Lung (tissue), 12 donors: ENCODE measurements around the gene ABHD16B. TPM values are rescaled to one million over a fixed set of nuclear protein-coding genes. Genes with fewer than 3 reads are reported as not detected.
"Not testable (repeated sequence)": the region's sequence is repeated elsewhere in the genome, so short reads cannot be mapped to it uniquely, and the experiment has no call there.

Experiments
- ATAC-seq: fragments of 200-7000 bp; cut with Tn5 transposase; one replicate; pipeline ENCODE4 v1.9.1; 2020; ENCODE audit warnings: moderate number of reproducible peaks; ENCODE audit not compliant: insufficient read depth, low FRiP score
- DNase-seq, 3 donors: peaks; one replicate each; pipeline ENCODE4 v3.0.0-alpha.2; 2013 to 2017
- H3K27ac ChIP-seq, 2 donors: one replicate each; pipeline ENCODE4 v1.5.1; 2013; ENCODE audit warnings: mild to moderate bottlenecking in 2 of 2, moderate library complexity in 2 of 2, control low read depth in 1 of 2, inconsistent platforms in 1 of 2, low read depth in 1 of 2, low read length in 1 of 2
- H3K27me3 ChIP-seq, 3 donors: one replicate each; pipeline ENCODE4 v1.5.1; 2013; ENCODE audit warnings: low read length in 2 of 3; ENCODE audit not compliant: control insufficient read depth in 3 of 3, insufficient read depth in 3 of 3
- H3K36me3 ChIP-seq, 4 donors: one replicate each; pipeline ENCODE4 v1.5.1; 2013; ENCODE audit warnings: low read length in 4 of 4, mild to moderate bottlenecking in 1 of 4, moderate library complexity in 1 of 4; ENCODE audit not compliant: control insufficient read depth in 4 of 4, insufficient read depth in 4 of 4
- H3K4me1 ChIP-seq, 5 donors: one replicate each; pipeline ENCODE4 v1.5.1; 2013; ENCODE audit warnings: low read length in 5 of 5, mild to moderate bottlenecking in 2 of 5, moderate library complexity in 1 of 5; ENCODE audit not compliant: control insufficient read depth in 5 of 5, insufficient read depth in 5 of 5
- H3K4me3 ChIP-seq: one replicate; pipeline ENCODE4 v1.5.1; 2013; ENCODE audit warnings: mild to moderate bottlenecking, control low read depth, moderate library complexity
- H3K9ac ChIP-seq, 2 donors: one replicate each; pipeline ENCODE4 v1.5.1; 2013; ENCODE audit warnings: low read length in 2 of 2, control low read depth in 1 of 2; ENCODE audit not compliant: insufficient read depth in 1 of 2
- H3K9me3 ChIP-seq, 4 donors: one replicate each; pipeline ENCODE4 v1.5.1; 2013; ENCODE audit warnings: low read length in 3 of 4, mild to moderate bottlenecking in 1 of 4, moderate library complexity in 1 of 4; ENCODE audit not compliant: control insufficient read depth in 4 of 4, insufficient read depth in 3 of 4
- CTCF ChIP-seq: IDR thresholded peaks from 2 replicates; pipeline ENCODE4 v1.5.1; 2012; ENCODE audit warnings: mild to moderate bottlenecking; ENCODE audit errors: control extremely low read depth, extremely low read depth
- WGBS, 2 donors: extraction: QIAGEN DNeasy Blood & Tissue Kit; methylation state at CpG; one replicate each; pipeline ENCODE4 v1.1.7; 2013; 5-methylcytosine and 5-hydroxymethylcytosine counted together
- polyA plus RNA-seq, 2 donors: library from polyadenylated mRNA; stranded (reverse); fragments of 200-250 nt; gene quantifications; one replicate each; pipeline ENCODE4 v1.2.1, GENCODE V29; 2013
- total RNA-seq, 2 donors: library from RNA; depleted of rRNA in 1 of 2; stranded (reverse); fragments of >200 nt in 1 of 2; gene quantifications; one replicate each; pipeline ENCODE4 v1.2.1, GENCODE V29; 2014 to 2021
- donor health status: control.
- donor health status: control.
- donor health status: Bipolar disorder and iron deficiency.
- donor health status: healthy.
- donor health status: DM: yes; HTN: yes; CAD: no.

ABHD16B gene
- total and polyA plus RNA-seq, 4 donors: 0.89 to 1.5 TPM; not detected in 2

DNA sequence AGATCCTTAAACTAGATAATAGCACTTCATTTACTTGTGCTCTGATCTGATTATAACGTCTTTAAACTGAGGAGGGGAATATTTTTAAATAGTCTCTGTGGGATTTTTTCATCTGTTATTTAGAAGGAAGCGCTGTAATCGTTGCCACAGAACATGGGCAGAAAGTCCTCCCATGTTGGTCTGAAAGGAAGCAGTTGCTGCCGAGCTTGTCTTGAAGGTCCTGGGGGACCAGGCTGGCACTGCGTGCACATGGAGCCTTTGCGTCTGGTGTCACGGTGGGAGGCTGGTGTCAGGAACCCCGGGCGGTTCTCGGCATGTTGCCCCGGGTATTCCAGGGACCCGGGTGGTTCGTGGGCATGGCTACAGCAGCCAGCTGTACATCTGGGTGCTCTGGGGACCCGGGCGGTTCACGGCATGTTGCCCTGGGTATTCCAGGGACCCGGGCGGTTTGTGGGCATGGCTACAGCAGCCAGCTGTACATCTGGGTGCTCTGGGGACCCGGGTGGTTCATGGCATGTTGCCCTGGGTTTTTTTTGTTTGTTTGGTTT lies 15.3 kb downstream of the ABHD16B start:
- H3K4me3 ChIP-seq: no peak overlapping the region
- H3K27ac ChIP-seq: no peak overlapping the region
- ATAC-seq: no peak
- no peaks in the 10 kb centered on the region for H3K27me3 ChIP-seq
- WGBS, 2 donors: 91 to 94% methylated on average over 19 of the region's 19 CpGs
- no peak for TF ChIP-seq CTCF
- no peak overlapping the region for H3K9ac ChIP-seq
- H3K36me3 ChIP-seq: peaks cover 23 to 51% (median 27%) of the 10 kb centered on the region in 4 donors
- no peak for DNase-seq
- H3K4me1 ChIP-seq: peaks cover 0 to 3% (median 0%) of the 10 kb centered on the region in 5 donors
- no peaks in the 10 kb centered on the region for H3K9me3 ChIP-seq

GRCh38 chr20:63877755-63878470 lies 16.6 kb downstream of the ABHD16B start:
- peaks cover 0 to 3% (median 0%) of the 10 kb centered on the region in 5 donors for H3K4me1 ChIP-seq
- TF ChIP-seq CTCF: no peak
- 76 to 90% methylated on average over 32 of the region's 32 CpGs for WGBS, 2 donors
- no peak overlapping the region for H3K27ac ChIP-seq
- no peak for DNase-seq
- H3K36me3 ChIP-seq: peaks cover 20 to 59% (median 29%) of the 10 kb centered on the region in 4 donors
- H3K4me3 ChIP-seq: no peak overlapping the region
- no peaks in the 10 kb centered on the region for H3K27me3 ChIP-seq
- no peaks in the 10 kb centered on the region for H3K9me3 ChIP-seq
- no peak overlapping the region for H3K9ac ChIP-seq
- no peak for ATAC-seq

DNA sequence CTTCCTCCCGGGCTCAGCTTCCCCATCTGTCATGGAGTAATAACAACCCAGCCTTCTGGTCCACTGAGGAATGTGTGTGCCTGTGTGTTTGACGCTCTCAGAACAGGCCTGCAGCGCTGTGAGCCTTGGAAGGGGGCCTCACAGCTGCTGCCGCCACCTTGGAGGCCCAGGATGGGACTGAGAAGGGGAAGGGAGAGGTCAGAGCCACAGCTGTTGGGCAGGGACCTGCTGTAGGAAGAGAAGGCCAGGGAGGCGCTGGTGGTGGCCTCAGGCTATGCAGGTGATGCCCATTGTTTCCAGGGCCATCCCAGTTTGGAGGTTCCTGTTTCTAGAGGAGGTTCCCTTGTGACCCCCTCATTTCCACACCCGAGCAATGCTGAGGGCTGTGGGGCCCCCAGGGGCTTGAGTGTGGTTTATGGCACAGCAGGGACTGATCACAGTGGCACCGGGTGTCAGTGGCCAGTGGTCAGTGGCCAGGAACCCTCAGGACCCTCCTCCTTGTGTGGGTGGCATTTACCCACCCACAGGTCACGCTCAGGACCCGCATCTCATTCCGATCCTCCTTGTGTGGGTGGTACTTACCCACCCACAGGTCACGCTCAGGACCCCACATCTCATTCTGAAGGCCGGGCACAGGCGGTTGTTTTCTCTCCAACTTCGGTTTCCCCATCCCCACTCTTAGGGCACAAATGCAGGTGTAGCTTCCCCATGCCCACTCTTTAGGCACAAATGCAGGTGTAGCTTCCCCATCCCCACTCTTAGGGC lies 17.8 kb downstream of the ABHD16B start:
- H3K27ac ChIP-seq: no peak overlapping the region
- 85 to 92% methylated on average over 14 of the region's 14 CpGs for WGBS, 2 donors
- H3K27me3 ChIP-seq: no peaks in the 10 kb centered on the region
- TF ChIP-seq CTCF: no peak
- H3K4me3 ChIP-seq: no peak overlapping the region
- H3K9ac ChIP-seq: no peak overlapping the region
- H3K9me3 ChIP-seq: no peaks in the 10 kb centered on the region
- DNase-seq (no peak), ATAC-seq (no peak)
- H3K4me1 ChIP-seq: no peaks in the 10 kb centered on the region
- H3K36me3 ChIP-seq: peaks cover 16 to 65% (median 26%) of the 10 kb centered on the region in 4 donors

GRCh38 chr20:63880901-63881300 lies 19.6 kb downstream of the ABHD16B start:
- H3K27ac ChIP-seq, H3K9ac ChIP-seq, H3K4me1 ChIP-seq, H3K9me3 ChIP-seq, H3K27me3 ChIP-seq, DNase-seq, H3K4me3 ChIP-seq, ATAC-seq: not testable (repeated sequence)
- H3K36me3 ChIP-seq: peaks cover 8 to 67% (median 19%) of the 10 kb centered on the region in 4 donors
- WGBS, 2 donors: 94 to 98% methylated on average over 13 of the region's 13 CpGs
